ENCODE data around the gene MIF4GD.

Gene MIF4GD

GRCh38 chr17:75231741-75232464, 39.1 kb downstream of the MIF4GD start:
- no peak for DNase-seq

- DNase-seq, result no peak
Observed at GRCh38 chr17:75231071-75231470, 40.0 kb downstream of the MIF4GD start.

- no peak for DNase-seq
Observed at GRCh38 chr17:75228847-75229246, 42.2 kb downstream of the MIF4GD start.

- no peak for DNase-seq
Observed at GRCh38 chr17:75228305-75228704, 42.7 kb downstream of the MIF4GD start.

GRCh38 chr17:75227729-75228128, 43.3 kb downstream of the MIF4GD start:
- DNase-seq, result no peak

- no peak for DNase-seq
Observed at GRCh38 chr17:75225016-75225415, 46.0 kb downstream of the MIF4GD start.

- no peak for DNase-seq
Observed at GRCh38 chr17:75219815-75220214, 51.2 kb downstream of the MIF4GD start.

GRCh38 chr17:75218131-75218530, 52.9 kb downstream of the MIF4GD start:
- no peak for DNase-seq

All from right forelimb (tissue), 1 donor.